NT2/D1 (cell line): ENCODE data around the gene C2CD3.

Experiments used
- DNase-seq: peaks from one replicate; pipeline ENCODE4 v3.0.0-alpha.2; 2011; ENCODE audit warnings: low read depth, low spot score
- H3K27me3 ChIP-seq: 2 replicates; pipeline ENCODE4 v1.6.0; 2011; ENCODE audit warnings: mild to moderate bottlenecking; ENCODE audit not compliant: insufficient read length, insufficient read depth
- H3K36me3 ChIP-seq: 2 replicates; pipeline ENCODE4 v1.6.1; 2011; ENCODE audit warnings: mild to moderate bottlenecking, low read length, mixed read lengths; ENCODE audit not compliant: insufficient read depth, insufficient read length
- H3K4me1 ChIP-seq: 2 replicates; pipeline ENCODE4 v1.5.1; 2011; ENCODE audit not compliant: insufficient read depth, insufficient read length
- H3K4me3 ChIP-seq: 2 replicates; pipeline ENCODE4 v1.5.1; 2011; ENCODE audit warnings: low read depth; ENCODE audit not compliant: insufficient read length
- H3K9ac ChIP-seq: 2 replicates; pipeline ENCODE4 v1.6.0; 2011; ENCODE audit warnings: low read depth; ENCODE audit not compliant: insufficient read length
- H3K9me3 ChIP-seq: 2 replicates; pipeline ENCODE4 v1.5.1; 2011; ENCODE audit warnings: mild to moderate bottlenecking, low read length; ENCODE audit not compliant: insufficient read depth
- SUZ12 ChIP-seq: IDR thresholded peaks from 2 replicates; pipeline ENCODE4 v1.6.1; 2011; ENCODE audit not compliant: insufficient read length, insufficient read depth; ENCODE audit errors: extremely low read depth
- YY1 ChIP-seq: IDR thresholded peaks from 2 replicates; pipeline ENCODE4 v1.6.1; 2011; ENCODE audit not compliant: insufficient read length, insufficient read depth
- ZNF274 ChIP-seq: IDR thresholded peaks from 2 replicates; pipeline ENCODE4 v1.6.1; 2011; ENCODE audit warnings: mild to moderate bottlenecking, low read depth, low read length

C2CD3 gene

DNA sequence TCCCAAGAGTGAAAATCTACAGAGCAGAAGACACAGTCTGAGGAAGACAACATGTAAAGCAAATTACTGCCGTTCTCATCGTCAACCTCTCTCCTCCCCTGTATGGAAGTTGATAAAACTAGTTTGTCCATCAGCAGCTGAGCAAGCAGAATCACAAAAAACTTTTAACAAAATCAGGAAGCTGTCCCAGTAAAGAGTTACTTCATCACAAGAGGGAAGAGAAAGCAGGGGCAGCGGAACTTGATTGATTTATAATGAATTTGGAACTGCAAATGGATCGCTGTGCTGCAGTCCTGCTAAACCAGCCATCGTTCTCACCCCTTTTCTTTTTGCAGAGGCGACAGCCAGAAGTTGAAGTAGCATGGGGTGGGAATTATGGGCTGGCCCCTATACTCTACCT is 148.3 kb downstream of the C2CD3 start:
- no peak for DNase-seq
- peaks cover 22% of the 10 kb centered on the region for H3K36me3 ChIP-seq

DNA sequence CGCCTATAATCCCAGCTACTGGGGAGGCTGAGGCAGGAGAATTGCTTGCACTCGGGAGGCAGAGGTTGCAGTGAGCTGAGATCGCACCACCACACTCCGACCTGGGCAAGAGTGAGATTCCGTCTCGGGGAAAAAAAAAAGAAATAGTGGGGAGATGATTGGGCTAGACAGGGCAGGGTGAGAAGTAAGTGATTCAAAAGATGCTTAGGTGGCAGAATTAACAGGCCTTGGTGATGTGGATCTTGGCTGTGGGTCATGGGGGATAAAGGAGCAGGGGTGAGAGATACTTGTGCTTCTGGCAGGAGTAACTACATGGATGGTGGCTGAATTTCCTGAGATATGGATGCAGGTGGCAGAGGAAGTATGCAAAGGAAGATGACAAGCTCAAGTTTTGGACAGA is 148.8 kb downstream of the C2CD3 start:
- DNase-seq = no peak
- TF ChIP-seq YY1 (no peak), ZNF274 (no peak), SUZ12 (no peak)
- H3K9ac ChIP-seq = no peak overlapping the region
- H3K9me3 ChIP-seq = no peaks in the 10 kb centered on the region
- peaks cover 25% of the 10 kb centered on the region for H3K36me3 ChIP-seq
- H3K4me1 ChIP-seq = peaks cover 2% of the 10 kb centered on the region
- H3K4me3 ChIP-seq = no peak overlapping the region
- no peaks in the 10 kb centered on the region for H3K27me3 ChIP-seq

More for the DNA sequence above, 148.3 kb downstream of the C2CD3 start:
- no peaks in the 10 kb centered on the region for H3K27me3 ChIP-seq
- no peak for TF ChIP-seq SUZ12
- no peak for TF ChIP-seq ZNF274
- TF ChIP-seq YY1 = no peak
- H3K4me3 ChIP-seq = no peak overlapping the region
- no peak overlapping the region for H3K9ac ChIP-seq
- no peaks in the 10 kb centered on the region for H3K9me3 ChIP-seq
- H3K4me1 ChIP-seq = peaks cover 2% of the 10 kb centered on the region

DNA sequence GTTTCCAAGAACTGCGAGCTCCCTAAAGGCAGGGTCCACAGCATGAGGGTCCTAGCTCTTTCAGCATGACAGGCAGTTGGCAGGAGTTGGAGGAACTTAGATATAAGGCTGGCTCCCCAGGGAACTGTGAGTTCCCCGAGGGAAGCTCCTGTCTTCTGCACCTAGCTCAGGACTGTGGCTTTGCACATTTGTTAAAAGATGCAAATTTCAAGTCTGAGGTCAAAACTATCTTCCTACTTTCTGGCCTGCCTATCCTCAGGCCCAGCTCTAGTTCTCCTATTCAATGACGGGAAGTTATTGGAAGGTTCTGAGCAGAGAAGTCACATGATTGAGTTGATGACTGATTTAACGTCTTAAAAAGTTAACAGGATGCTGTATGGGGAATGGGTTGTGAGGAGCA is 150.3 kb downstream of the C2CD3 start:
- no peaks in the 10 kb centered on the region for H3K9me3 ChIP-seq
- peaks cover 2% of the 10 kb centered on the region for H3K4me1 ChIP-seq
- peaks cover 32% of the 10 kb centered on the region for H3K36me3 ChIP-seq
- H3K27me3 ChIP-seq = no peaks in the 10 kb centered on the region
- H3K9ac ChIP-seq = no peak overlapping the region
- no peak for TF ChIP-seq ZNF274
- TF ChIP-seq SUZ12 = no peak
- no peak for TF ChIP-seq YY1
- no peak overlapping the region for H3K4me3 ChIP-seq
- DNase-seq = no peak

DNA sequence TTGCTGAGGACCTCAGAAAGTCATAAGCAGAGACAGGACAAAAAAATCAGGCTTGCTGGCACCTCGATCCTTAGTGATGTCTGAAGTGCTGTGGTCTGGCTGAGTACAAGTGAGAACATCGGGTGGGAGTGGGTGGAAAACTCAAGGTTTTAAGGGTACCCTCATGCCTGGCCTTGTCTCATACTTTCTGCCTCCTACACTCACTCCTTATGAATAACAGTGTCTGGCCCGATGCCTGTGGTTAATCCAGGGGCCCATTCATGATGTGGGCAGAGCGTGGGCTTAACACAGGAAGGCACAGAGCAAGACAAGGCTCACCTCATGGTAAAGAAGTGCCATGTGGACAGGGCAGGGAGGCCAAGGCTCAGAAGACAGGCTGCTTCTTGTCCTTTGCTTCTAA is 150.9 kb downstream of the C2CD3 start:
- Histone ChIP-seq H3K36me3 (peaks cover 35% of the 10 kb centered on the region), H3K4me3 (no peak overlapping the region), H3K27me3 (no peaks in the 10 kb centered on the region), H3K9me3 (no peaks in the 10 kb centered on the region), H3K9ac (no peak overlapping the region), H3K4me1 (peaks cover 2% of the 10 kb centered on the region)
- no peak for TF ChIP-seq ZNF274
- TF ChIP-seq YY1 = no peak
- TF ChIP-seq SUZ12 = no peak
- DNase-seq = no peak

DNA sequence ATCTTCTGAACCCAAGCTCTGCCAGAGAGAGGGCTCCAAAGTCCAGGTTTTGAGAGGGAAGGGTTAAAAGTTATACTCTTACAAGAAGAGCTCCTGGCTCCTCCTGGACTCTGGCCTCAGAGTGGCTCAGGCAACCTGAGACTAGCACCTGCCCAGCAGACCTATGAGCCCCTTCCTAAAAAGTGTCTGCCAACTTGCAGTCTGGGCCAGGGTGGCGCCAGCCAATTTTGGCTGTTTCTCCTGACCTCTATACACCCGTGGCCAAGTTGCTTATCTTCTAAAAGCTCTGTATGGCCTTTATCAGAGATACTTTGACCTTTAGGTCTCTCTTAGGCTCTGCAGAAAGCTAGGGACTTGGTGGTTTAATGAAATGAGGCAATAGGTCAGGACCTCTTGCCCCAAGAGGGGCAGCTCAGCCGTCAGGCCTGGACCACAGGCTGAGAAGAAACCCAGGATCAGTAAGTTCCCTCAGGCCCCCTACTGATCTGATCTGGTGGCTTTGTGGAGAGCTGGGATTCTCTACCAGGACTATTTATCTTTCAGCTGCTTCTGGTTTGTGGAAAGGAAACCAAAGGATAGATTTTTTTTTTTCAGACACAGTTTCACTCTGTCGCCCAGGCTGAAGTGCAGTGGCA is 151.6 kb downstream of the C2CD3 start:
- Histone ChIP-seq H3K4me1 (peaks cover 2% of the 10 kb centered on the region), H3K36me3 (peaks cover 37% of the 10 kb centered on the region), H3K4me3 (no peak overlapping the region), H3K27me3 (no peaks in the 10 kb centered on the region), H3K9me3 (no peaks in the 10 kb centered on the region), H3K9ac (no peak overlapping the region)
- no peak for DNase-seq
- no peak for TF ChIP-seq ZNF274
- no peak for TF ChIP-seq SUZ12
- no peak for TF ChIP-seq YY1

DNA sequence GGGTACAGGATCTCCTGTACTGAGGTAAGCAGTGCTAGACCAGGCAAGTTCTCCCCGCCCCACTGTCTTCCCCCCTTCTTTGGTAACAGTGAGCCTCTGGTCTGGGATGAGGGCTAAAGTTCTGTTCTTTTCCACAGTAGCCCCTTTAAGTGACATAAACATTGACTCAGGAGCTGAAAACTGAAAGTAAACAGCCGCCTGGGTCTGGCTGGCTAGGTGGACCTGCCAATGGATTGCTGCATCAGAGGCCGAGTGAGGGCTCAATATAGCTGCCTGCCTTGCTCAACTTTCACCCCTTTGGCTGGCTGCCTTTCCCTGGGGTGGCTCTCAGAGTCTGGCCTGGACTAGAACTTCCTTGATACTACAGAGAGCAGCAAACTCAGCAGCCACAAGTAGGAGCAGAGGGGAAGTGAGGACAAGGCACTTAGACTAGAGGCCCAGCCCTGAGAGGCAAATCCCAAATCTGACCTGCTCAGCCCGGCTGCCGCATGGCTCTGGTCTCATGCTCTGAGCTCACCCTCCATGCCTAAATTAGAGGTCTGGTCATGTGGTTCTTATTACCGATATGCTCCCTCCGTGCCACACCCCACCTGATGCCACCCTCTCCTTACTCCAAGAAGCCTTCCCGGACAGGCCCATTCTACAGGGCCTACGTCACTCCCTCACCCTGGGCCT is 152.3 kb downstream of the C2CD3 start:
- Histone ChIP-seq H3K27me3 (no peaks in the 10 kb centered on the region), H3K36me3 (peaks cover 39% of the 10 kb centered on the region), H3K9me3 (no peaks in the 10 kb centered on the region), H3K9ac (no peak overlapping the region), H3K4me3 (no peak overlapping the region), H3K4me1 (peaks cover 2% of the 10 kb centered on the region)
- TF ChIP-seq ZNF274 = no peak
- TF ChIP-seq YY1 = no peak
- no peak for TF ChIP-seq SUZ12
- DNase-seq = no peak

DNA sequence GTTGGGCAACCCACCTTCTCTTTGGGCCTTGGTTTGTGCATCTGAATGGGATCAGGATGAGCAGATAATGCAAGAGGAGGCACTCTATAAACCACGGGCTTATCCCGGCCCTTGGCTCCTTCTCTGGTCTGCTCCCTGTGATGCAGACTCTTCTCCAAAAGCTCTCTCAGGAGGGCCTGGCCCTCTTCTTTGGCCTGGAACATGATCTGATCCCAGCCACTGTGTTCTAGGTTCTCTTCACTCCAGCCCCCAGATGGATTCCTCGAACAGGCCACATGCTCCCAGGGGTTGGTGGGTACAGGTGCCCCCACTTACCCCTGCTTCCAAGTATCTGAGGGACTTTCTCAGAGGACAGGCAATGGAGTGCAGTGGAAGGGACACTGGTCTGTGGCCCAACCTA is 153.2 kb downstream of the C2CD3 start:
- H3K36me3 ChIP-seq = peaks cover 47% of the 10 kb centered on the region

More for the DNA sequence above, 153.2 kb downstream of the C2CD3 start:
- H3K9me3 ChIP-seq = no peaks in the 10 kb centered on the region
- peaks cover 2% of the 10 kb centered on the region for H3K4me1 ChIP-seq
- DNase-seq = no peak
- no peaks in the 10 kb centered on the region for H3K27me3 ChIP-seq
- TF ChIP-seq SUZ12 = no peak
- no peak for TF ChIP-seq ZNF274
- TF ChIP-seq YY1 = no peak
- H3K4me3 ChIP-seq = no peak overlapping the region
- no peak overlapping the region for H3K9ac ChIP-seq
